Endothelial cell (in vitro differentiated cells): ENCODE measurements around the gene BPIFB1. TPM values are rescaled to one million over a fixed set of nuclear protein-coding genes. Genes with fewer than 3 reads are reported as not detected.

Experiments
- DNase-seq: peaks from one replicate; pipeline ENCODE4 v3.0.0; 2021; ENCODE audit warnings: low spot score
- H3K27ac Mint-ChIP-seq: one replicate; pipeline ENCODE4 v1.8.0; 2021; ENCODE audit warnings: mixed read lengths, inconsistent platforms; ENCODE audit not compliant: unreplicated experiment
- H3K27me3 Mint-ChIP-seq: one replicate; pipeline ENCODE4 v1.8.0; 2021; ENCODE audit warnings: mild to moderate bottlenecking, moderate library complexity, mixed read lengths, inconsistent platforms; ENCODE audit not compliant: unreplicated experiment
- H3K36me3 Mint-ChIP-seq: one replicate; pipeline ENCODE4 v1.8.0; 2021; ENCODE audit warnings: mild to moderate bottlenecking, low read depth, mixed read lengths, inconsistent platforms; ENCODE audit not compliant: unreplicated experiment
- H3K4me1 Mint-ChIP-seq: one replicate; pipeline ENCODE4 v1.8.0; 2021; ENCODE audit warnings: mild to moderate bottlenecking, mixed read lengths, inconsistent platforms; ENCODE audit not compliant: unreplicated experiment
- H3K4me3 Mint-ChIP-seq: one replicate; pipeline ENCODE4 v1.8.0; 2021; ENCODE audit warnings: mild to moderate bottlenecking, mixed read lengths, inconsistent platforms; ENCODE audit not compliant: unreplicated experiment
- H3K9me3 Mint-ChIP-seq: one replicate; pipeline ENCODE4 v1.8.0; 2021; ENCODE audit warnings: mixed read lengths, inconsistent platforms; ENCODE audit not compliant: unreplicated experiment
- total RNA-seq: library from RNA; stranded (reverse); fragmentation: NEBNext Ultra II Directional; extraction: Animal tissue kit (Norgen Biotek cat#: 25700); gene quantifications from one replicate; pipeline ENCODE4 v1.2.1, GENCODE V29; 2021; ENCODE audit not compliant: unreplicated experiment
- TF ChIP-seq, protein P1 (sequence below): fragments of 200-600 bp; sonication (generic); IDR thresholded peaks from one replicate; pipeline ENCODE4 v1.5.0; 2021; ENCODE audit warnings: antibody characterized with exemption; ENCODE audit not compliant: unreplicated experiment

Gene BPIFB1
- total RNA-seq, 1 donor from 2014 or later = not detected

DNA sequence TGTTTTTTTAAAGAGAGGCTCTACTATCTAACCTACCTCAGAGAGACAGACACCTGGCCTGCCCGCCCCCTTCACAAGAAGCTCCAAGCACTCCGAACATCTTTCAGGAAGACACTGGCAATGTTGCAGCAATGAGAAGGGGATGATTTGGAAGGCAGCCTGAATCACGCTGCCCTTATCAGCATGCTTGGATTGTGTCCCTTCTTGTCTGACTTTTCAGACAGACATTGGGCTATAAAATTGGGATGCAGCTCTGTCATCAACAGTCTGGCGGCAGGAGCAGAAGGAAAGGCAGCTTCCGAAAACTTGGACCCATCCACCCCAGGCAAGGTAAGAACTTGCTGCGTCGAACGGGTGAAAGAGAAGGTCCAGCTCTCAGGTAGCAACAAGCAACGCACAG is 62.3 kb downstream of the BPIFB1 start:
- Mint-ChIP-seq H3K27ac (no peak overlapping the region), H3K9me3 (no peaks in the 10 kb centered on the region)

DNA sequence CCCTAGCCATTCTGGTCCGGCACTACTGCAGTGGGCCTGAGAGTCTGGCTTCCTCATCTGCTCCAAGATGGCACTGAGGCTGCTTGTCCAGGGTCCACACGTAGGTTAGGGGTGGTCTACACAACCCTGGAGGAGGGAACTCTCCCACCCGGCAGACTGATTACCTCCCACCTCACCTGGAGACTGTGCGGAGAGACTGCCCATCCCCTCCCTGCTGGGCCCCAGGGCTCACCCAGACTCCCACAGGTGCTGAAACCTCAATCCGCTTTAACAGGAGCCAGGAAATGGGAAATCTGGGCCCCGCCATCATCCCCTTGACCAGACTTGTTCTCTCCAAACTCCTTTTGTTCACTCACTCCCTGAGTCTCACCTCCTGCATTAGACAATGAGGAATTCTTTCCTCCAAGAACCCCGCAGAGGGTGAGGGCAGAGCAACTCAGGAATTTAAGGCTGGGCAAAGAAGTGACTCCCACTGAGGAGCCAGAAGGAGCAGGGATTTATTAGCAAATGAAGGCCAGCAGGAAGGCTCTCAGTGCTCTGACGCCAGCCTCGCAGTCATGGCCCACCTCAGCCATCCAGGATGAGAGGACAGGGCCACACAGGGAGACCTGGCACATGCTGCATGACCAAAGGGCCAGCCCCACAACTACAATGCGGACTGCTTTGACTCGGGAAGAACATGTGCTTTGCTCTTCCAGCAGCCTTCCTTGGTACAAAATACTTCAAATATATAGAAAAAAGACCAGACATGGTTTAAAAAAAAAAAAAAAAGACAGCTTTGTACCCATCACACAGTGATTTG is 65.3 kb downstream of the BPIFB1 start:
- peaks cover 3% of the 10 kb centered on the region for H3K36me3 Mint-ChIP-seq
- TF ChIP-seq, protein P1, sequence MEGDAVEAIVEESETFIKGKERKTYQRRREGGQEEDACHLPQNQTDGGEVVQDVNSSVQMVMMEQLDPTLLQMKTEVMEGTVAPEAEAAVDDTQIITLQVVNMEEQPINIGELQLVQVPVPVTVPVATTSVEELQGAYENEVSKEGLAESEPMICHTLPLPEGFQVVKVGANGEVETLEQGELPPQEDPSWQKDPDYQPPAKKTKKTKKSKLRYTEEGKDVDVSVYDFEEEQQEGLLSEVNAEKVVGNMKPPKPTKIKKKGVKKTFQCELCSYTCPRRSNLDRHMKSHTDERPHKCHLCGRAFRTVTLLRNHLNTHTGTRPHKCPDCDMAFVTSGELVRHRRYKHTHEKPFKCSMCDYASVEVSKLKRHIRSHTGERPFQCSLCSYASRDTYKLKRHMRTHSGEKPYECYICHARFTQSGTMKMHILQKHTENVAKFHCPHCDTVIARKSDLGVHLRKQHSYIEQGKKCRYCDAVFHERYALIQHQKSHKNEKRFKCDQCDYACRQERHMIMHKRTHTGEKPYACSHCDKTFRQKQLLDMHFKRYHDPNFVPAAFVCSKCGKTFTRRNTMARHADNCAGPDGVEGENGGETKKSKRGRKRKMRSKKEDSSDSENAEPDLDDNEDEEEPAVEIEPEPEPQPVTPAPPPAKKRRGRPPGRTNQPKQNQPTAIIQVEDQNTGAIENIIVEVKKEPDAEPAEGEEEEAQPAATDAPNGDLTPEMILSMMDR = no peak
- H3K27ac Mint-ChIP-seq = no peak overlapping the region
- peaks cover 5% of the 10 kb centered on the region for H3K27me3 Mint-ChIP-seq
- no peaks in the 10 kb centered on the region for H3K4me1 Mint-ChIP-seq
- no peaks in the 10 kb centered on the region for H3K9me3 Mint-ChIP-seq
- no peak overlapping the region for H3K4me3 Mint-ChIP-seq
- DNase-seq = no peak

More for the DNA sequence above, 62.3 kb downstream of the BPIFB1 start:
- TF ChIP-seq, protein P1 = no peak
- peaks cover 3% of the 10 kb centered on the region for H3K36me3 Mint-ChIP-seq
- DNase-seq = no peak
- no peak overlapping the region for H3K4me3 Mint-ChIP-seq
- H3K4me1 Mint-ChIP-seq = no peaks in the 10 kb centered on the region
- H3K27me3 Mint-ChIP-seq = peaks cover 2% of the 10 kb centered on the region

DNA sequence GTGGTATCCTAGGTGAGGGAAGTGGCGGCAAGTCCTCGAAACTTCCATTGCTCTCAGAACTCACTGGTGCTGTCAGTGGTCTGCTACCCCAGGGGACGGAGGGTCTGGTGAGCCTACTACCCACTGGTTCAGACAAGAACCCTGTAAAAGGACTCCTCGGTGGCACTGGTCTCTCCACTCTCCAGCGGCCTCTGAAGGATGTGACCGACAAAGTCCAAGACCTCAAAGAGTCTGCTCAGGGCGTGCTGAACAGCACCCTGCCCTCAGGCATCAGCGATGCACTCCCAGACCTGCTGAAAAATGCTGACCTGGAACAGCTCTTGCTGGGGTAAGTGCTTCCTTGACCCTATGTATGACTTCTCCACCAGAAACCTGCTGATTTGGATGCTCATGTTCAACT is 66.5 kb downstream of the BPIFB1 start:
- Mint-ChIP-seq H3K27me3 (peaks cover 5% of the 10 kb centered on the region), H3K4me1 (no peaks in the 10 kb centered on the region), H3K27ac (no peak overlapping the region), H3K9me3 (no peaks in the 10 kb centered on the region), H3K4me3 (no peak overlapping the region), H3K36me3 (peaks cover 3% of the 10 kb centered on the region)
- no peak for DNase-seq
- TF ChIP-seq, protein P1 = no peak

GRCh38 chr20:33351696-33352095 is 68.7 kb downstream of the BPIFB1 start:
- H3K27me3 Mint-ChIP-seq = peaks cover 5% of the 10 kb centered on the region
- no peak overlapping the region for H3K4me3 Mint-ChIP-seq
- TF ChIP-seq, protein P1 = no peak
- no peaks in the 10 kb centered on the region for H3K4me1 Mint-ChIP-seq
- no peak overlapping the region for H3K27ac Mint-ChIP-seq
- H3K9me3 Mint-ChIP-seq = no peaks in the 10 kb centered on the region
- peaks cover 3% of the 10 kb centered on the region for H3K36me3 Mint-ChIP-seq
- DNase-seq = no peak

GRCh38 chr20:33352258-33353012 is 69.4 kb downstream of the BPIFB1 start:
- no peaks in the 10 kb centered on the region for H3K9me3 Mint-ChIP-seq
- no peak overlapping the region for H3K4me3 Mint-ChIP-seq
- no peak overlapping the region for H3K27ac Mint-ChIP-seq
- peaks cover 5% of the 10 kb centered on the region for H3K27me3 Mint-ChIP-seq
- peaks cover 3% of the 10 kb centered on the region for H3K36me3 Mint-ChIP-seq
- no peak for DNase-seq
- TF ChIP-seq, protein P1 = no peak
- H3K4me1 Mint-ChIP-seq = no peaks in the 10 kb centered on the region
